HepG2 (cell line): ENCODE results near the gene EGLN2. TPM values are rescaled to one million over a fixed set of nuclear protein-coding genes. Genes with fewer than 3 reads are reported as not detected.

Experiments
- ARHGAP35 ChIP-seq: sonication (generic); formaldehyde crosslinking; IDR thresholded peaks from 2 replicates; pipeline ENCODE4 v1.9.0; 2022; ENCODE audit warnings: mild to moderate bottlenecking, inconsistent platforms, moderate library complexity, missing genetic modification reagents, borderline replicate concordance
- EP300 ChIP-seq, 3 experiments: sonication (generic) in 1 of 3; formaldehyde crosslinking in 1 of 3; IDR thresholded peaks; 2 replicates each; pipeline versions ENCODE4 v1.5.1 to v1.6.1; 2011 to 2020; ENCODE audit warnings: low read depth in 2 of 3, low read length in 2 of 3, borderline replicate concordance in 1 of 3, improper control_type of control experiment in 1 of 3, mild to moderate bottlenecking in 1 of 3, missing genetic modification reagents in 1 of 3, moderate library complexity in 1 of 3
- HCFC1 ChIP-seq: fragments of 150-350 bp; IDR thresholded peaks from 2 replicates; pipeline ENCODE4 v1.6.1; 2014; ENCODE audit warnings: low read depth, low read length
- KMT2A ChIP-seq: sonication (generic); formaldehyde crosslinking; IDR thresholded peaks from 2 replicates; pipeline ENCODE4 v1.4.0; 2020; ENCODE audit warnings: missing genetic modification reagents
- MAZ ChIP-seq, 2 experiments: sonication (generic) in 1 of 2; formaldehyde crosslinking in 1 of 2; IDR thresholded peaks; 2 replicates each; pipeline versions ENCODE4 v1.5.0 to v1.6.1; 2012 to 2020; ENCODE audit warnings: low read depth in 2 of 2, mild to moderate bottlenecking in 2 of 2, borderline replicate concordance in 1 of 2, improper control_type of control experiment in 1 of 2, low read length in 1 of 2, missing genetic modification reagents in 1 of 2, moderate library complexity in 1 of 2
- MIER2 ChIP-seq: IDR thresholded peaks from 2 replicates; pipeline ENCODE4 v1.6.1; 2016; ENCODE audit warnings: missing biosample characterization, missing genetic modification reagents
- MYC ChIP-seq: sonication (generic); formaldehyde crosslinking; IDR thresholded peaks from 2 replicates; pipeline ENCODE4 v1.9.0; 2021; ENCODE audit warnings: missing genetic modification reagents, borderline replicate concordance
- PTBP1 ChIP-seq: fragments of 200-400 bp; formaldehyde crosslinking; IDR thresholded peaks from 2 replicates; pipeline ENCODE4 v1.6.1; 2018; ENCODE audit warnings: low read length, low read depth; ENCODE audit not compliant: poor library complexity, severe bottlenecking
- RFX5 ChIP-seq: IDR thresholded peaks from 2 replicates; pipeline ENCODE4 v1.6.1; 2011; ENCODE audit warnings: low read depth, low read length, improper control_type of control experiment
- SATB2 ChIP-seq: sonication (generic); formaldehyde crosslinking; IDR thresholded peaks from 2 replicates; pipeline ENCODE4 v1.5.0; 2020; ENCODE audit warnings: missing genetic modification reagents
- SP140L ChIP-seq: sonication (generic); formaldehyde crosslinking; IDR thresholded peaks from 2 replicates; pipeline ENCODE4 v1.4.0; 2020; ENCODE audit warnings: missing genetic modification reagents, borderline replicate concordance
- ZFYVE20 ChIP-seq: sonication (generic); formaldehyde crosslinking; IDR thresholded peaks from 2 replicates; pipeline ENCODE4 v1.8.0; 2023; ENCODE audit warnings: low read depth, mild to moderate bottlenecking, moderate library complexity, missing genetic modification reagents, borderline replicate concordance
- ZNF282 ChIP-seq: fragments of 450-650 bp; IDR thresholded peaks from 2 replicates; pipeline ENCODE4 v1.6.1; 2018; ENCODE audit not compliant: partially characterized antibody
- ZNF33A ChIP-seq: sonication (generic); formaldehyde crosslinking; IDR thresholded peaks from 2 replicates; pipeline ENCODE4 v1.5.1; 2020; ENCODE audit warnings: missing genetic modification reagents, mild to moderate bottlenecking, moderate library complexity, borderline replicate concordance
- ZNF367 ChIP-seq: sonication (generic); formaldehyde crosslinking; IDR thresholded peaks from 2 replicates; pipeline ENCODE4 v1.4.0; 2020; ENCODE audit warnings: missing genetic modification reagents, borderline replicate concordance
- ZNF383 ChIP-seq: sonication (generic); formaldehyde crosslinking; IDR thresholded peaks from 2 replicates; pipeline ENCODE4 v1.4.0; 2020; ENCODE audit warnings: missing genetic modification reagents, mild to moderate bottlenecking, borderline replicate concordance
- ZNF460 ChIP-seq: sonication (generic); formaldehyde crosslinking; IDR thresholded peaks from 2 replicates; pipeline ENCODE4 v1.5.1; 2020; ENCODE audit warnings: missing genetic modification reagents, mild to moderate bottlenecking, borderline replicate concordance
- ZSCAN9 ChIP-seq: IDR thresholded peaks from 2 replicates; pipeline ENCODE4 v1.6.1; 2016; ENCODE audit warnings: borderline replicate concordance
- polyA plus RNA-seq, 8 experiments: library from polyadenylated mRNA; depleted of rRNA in 3 of 8; stranded (reverse) in 7 of 8; unstranded in 1 of 8; fragments of >200 nt; fragmentation: Illumina TruSeq in 4 of 8; extraction: Trizol in 4 of 8; gene quantifications; 2 replicates each; pipeline versions ENCODE4 v1.2.1 to v1.2.3, GENCODE V29; 2011 to 2016; ENCODE audit warnings: low read depth in 4 of 8, missing spikeins in 1 of 8, mixed read lengths in 1 of 8; ENCODE audit not compliant: insufficient read depth in 1 of 8
- total RNA-seq, 5 experiments: library from RNA; depleted of rRNA; stranded (reverse); fragments of >200 nt; fragmentation: Illumina TruSeq; extraction: Trizol; gene quantifications; 2 replicates each; pipeline ENCODE4 v1.2.3, GENCODE V29; 2016; ENCODE audit warnings: low read depth in 1 of 5
- TF ChIP-seq, protein P1 (sequence below): sonication (generic); formaldehyde crosslinking; IDR thresholded peaks from 2 replicates; pipeline ENCODE4 v1.4.0; 2020; ENCODE audit warnings: missing genetic modification reagents
- TF ChIP-seq, protein P2 (sequence below): sonication (generic); formaldehyde crosslinking; IDR thresholded peaks from 2 replicates; pipeline ENCODE4 v1.5.0; 2020; ENCODE audit warnings: missing genetic modification reagents, mild to moderate bottlenecking, borderline replicate concordance
- TF ChIP-seq, protein P3 (sequence below): IDR thresholded peaks from 2 replicates; pipeline ENCODE4 v1.6.1; 2016; ENCODE audit warnings: missing biosample characterization, missing genetic modification reagents, low read depth

EGLN2 gene
- total and polyA plus RNA-seq, 2 of the 13 experiments (the other 11 are each of a cell fraction or from before 2014, with no cell fraction given): 16.5 to 40.8 TPM

DNA sequence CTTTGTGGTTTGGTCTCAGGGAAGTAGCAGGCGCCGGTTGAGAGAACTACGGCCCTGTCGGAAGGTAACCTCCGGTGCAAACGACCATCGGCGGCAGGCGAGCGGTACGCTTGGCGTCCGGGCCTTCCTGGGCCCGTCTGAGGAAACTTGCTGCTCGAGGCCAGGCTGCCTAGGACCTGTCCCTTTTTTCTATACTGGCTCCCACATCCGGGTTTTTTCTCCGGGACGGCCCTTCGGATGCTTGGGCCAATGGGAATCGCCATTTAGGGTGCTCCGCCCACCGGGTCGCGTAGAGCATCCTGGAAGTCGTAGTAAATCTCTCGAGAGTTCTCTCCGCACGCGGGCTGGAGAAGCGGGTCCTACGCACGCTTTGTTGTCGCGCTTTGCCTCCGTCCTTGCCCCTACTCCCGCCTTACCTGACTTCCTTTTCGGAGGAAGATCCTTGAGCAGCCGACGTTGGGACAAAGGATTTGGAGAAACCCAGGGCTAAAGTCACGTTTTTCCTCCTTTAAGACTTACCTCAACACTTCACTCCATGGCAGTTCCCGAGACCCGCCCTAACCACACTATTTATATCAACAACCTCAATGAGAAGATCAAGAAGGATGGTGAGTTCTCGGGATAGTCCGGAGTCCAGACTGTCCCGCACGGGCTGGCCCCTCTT lies 48.0 kb upstream of the EGLN2 start, which contains the start of gene SNRPA (continued):
- TF ChIP-seq, protein P1, sequence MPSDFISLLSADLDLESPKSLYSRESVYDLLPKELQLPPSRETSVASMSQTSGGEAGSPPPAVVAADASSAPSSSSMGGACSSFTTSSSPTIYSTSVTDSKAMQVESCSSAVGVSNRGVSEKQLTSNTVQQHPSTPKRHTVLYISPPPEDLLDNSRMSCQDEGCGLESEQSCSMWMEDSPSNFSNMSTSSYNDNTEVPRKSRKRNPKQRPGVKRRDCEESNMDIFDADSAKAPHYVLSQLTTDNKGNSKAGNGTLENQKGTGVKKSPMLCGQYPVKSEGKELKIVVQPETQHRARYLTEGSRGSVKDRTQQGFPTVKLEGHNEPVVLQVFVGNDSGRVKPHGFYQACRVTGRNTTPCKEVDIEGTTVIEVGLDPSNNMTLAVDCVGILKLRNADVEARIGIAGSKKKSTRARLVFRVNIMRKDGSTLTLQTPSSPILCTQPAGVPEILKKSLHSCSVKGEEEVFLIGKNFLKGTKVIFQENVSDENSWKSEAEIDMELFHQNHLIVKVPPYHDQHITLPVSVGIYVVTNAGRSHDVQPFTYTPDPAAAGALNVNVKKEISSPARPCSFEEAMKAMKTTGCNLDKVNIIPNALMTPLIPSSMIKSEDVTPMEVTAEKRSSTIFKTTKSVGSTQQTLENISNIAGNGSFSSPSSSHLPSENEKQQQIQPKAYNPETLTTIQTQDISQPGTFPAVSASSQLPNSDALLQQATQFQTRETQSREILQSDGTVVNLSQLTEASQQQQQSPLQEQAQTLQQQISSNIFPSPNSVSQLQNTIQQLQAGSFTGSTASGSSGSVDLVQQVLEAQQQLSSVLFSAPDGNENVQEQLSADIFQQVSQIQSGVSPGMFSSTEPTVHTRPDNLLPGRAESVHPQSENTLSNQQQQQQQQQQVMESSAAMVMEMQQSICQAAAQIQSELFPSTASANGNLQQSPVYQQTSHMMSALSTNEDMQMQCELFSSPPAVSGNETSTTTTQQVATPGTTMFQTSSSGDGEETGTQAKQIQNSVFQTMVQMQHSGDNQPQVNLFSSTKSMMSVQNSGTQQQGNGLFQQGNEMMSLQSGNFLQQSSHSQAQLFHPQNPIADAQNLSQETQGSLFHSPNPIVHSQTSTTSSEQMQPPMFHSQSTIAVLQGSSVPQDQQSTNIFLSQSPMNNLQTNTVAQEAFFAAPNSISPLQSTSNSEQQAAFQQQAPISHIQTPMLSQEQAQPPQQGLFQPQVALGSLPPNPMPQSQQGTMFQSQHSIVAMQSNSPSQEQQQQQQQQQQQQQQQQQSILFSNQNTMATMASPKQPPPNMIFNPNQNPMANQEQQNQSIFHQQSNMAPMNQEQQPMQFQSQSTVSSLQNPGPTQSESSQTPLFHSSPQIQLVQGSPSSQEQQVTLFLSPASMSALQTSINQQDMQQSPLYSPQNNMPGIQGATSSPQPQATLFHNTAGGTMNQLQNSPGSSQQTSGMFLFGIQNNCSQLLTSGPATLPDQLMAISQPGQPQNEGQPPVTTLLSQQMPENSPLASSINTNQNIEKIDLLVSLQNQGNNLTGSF (CRISPR knock-in tag): no peak
- no peak for TF ChIP-seq ZNF282
- TF ChIP-seq, protein P2, sequence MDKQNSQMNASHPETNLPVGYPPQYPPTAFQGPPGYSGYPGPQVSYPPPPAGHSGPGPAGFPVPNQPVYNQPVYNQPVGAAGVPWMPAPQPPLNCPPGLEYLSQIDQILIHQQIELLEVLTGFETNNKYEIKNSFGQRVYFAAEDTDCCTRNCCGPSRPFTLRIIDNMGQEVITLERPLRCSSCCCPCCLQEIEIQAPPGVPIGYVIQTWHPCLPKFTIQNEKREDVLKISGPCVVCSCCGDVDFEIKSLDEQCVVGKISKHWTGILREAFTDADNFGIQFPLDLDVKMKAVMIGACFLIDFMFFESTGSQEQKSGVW (CRISPR knock-in tag): no peak
- no peak for TF ChIP-seq ZNF33A (CRISPR knock-in tag)
- TF ChIP-seq ZSCAN9 (CRISPR knock-in tag): 0 out of 2 replicates have a peak, but pooled peaks have one; percentile 23
- TF ChIP-seq EP300 (IDR thresholded peaks at IDR 0.05; ENCODE audit: low read depth in 2 of 2, low read length in 2 of 2): 0 out of 4 replicates have a peak, but pooled peaks of 1 of the 2 experiments have one; percentile 4
- TF ChIP-seq EP300 (CRISPR knock-in tag; IDR thresholded peaks at IDR 0.05; ENCODE audit: borderline replicate concordance): no peak
- TF ChIP-seq SP140L: no peak
- TF ChIP-seq MIER2 (CRISPR knock-in tag): peak; percentile 31; the same call in 1 of the 2 replicates
- no peak for TF ChIP-seq SATB2 (CRISPR knock-in tag)
- TF ChIP-seq HCFC1: peak; percentile 62
- TF ChIP-seq, protein P3, sequence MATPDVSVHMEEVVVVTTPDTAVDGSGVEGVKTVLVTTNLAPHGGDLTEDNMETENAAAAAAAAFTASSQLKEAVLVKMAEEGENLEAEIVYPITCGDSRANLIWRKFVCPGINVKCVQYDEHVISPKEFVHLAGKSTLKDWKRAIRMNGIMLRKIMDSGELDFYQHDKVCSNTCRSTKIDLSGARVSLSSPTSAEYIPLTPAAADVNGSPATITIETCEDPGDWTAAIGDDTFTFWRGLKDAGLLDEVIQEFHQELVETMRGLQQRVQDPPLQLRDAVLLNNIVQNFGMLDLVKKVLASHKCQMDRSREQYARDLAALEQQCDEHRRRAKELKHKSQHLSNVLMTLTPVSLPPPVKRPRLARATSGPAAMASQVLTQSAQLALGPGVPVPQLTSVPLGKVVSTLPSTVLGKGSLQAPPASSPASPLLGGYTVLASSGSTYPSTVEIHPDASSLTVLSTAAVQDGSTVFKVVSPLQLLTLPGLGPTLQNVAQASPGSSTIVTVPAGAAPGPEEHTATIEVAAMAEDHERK: peak; percentile 37; the same call in 1 of the 2 replicates
- no peak for TF ChIP-seq RFX5
- no peak for TF ChIP-seq PTBP1
- TF ChIP-seq ZNF460 (CRISPR knock-in tag): no peak
- TF ChIP-seq MAZ (IDR thresholded peaks at IDR 0.05; ENCODE audit: borderline replicate concordance, low read depth, low read length): no peak
- peak; percentile 1; the same call in 1 of the 2 replicates for TF ChIP-seq MAZ (CRISPR knock-in tag; IDR thresholded peaks at IDR 0.05; ENCODE audit: low read depth)
- no peak for TF ChIP-seq ARHGAP35 (CRISPR knock-in tag)
- peak; percentile 87 for TF ChIP-seq MYC (CRISPR knock-in tag)
- TF ChIP-seq KMT2A: peak; percentile 58; the same call in 1 of the 2 replicates
- TF ChIP-seq ZNF383: no peak
- no peak for TF ChIP-seq ZNF367 (CRISPR knock-in tag)
- TF ChIP-seq ZFYVE20 (CRISPR knock-in tag): no peak
